OCI-LY7 (cell line): ENCODE measurements around the gene STKLD1. TPM values are rescaled to one million over a fixed set of nuclear protein-coding genes. Genes with fewer than 3 reads are reported as not detected.

Source experiments
- BruUV-seq: library from RNA; stranded (reverse); fragments of 400-500 nt; replicated peaks from 2 replicates; lab custom pipeline; 2021; lab: Mats Ljungman, UMichigan
- CTCF ChIA-PET: fragments of 300-600 bp; sonication (Branson Sonifier 250); formaldehyde crosslinking; loops from one replicate; lab custom pipeline; 2022; ENCODE audit warnings: antibody characterized with exemption; ENCODE audit not compliant: unreplicated experiment; lab: Charles Lee
- POLR2A ChIA-PET: fragments of 300-600 bp; sonication (Branson Sonifier 250); formaldehyde crosslinking; loops from one replicate; lab custom pipeline; 2022; ENCODE audit warnings: antibody characterized with exemption; lab: Charles Lee
- DNase-seq: peaks from one replicate; pipeline ENCODE4 v3.0.0-alpha.2; 2015; ENCODE audit warnings: low spot score
- H2AFZ ChIP-seq: fragments of 200-600 bp; sonication (generic), shearing (Covaris generic); 2 replicates; pipeline ENCODE4 v1.6.1; 2014; ENCODE audit warnings: mild to moderate bottlenecking, antibody characterized with exemption, low read length, moderate library complexity
- H3K27ac ChIP-seq: fragments of 200-600 bp; sonication (generic); 2 replicates; pipeline ENCODE4 v1.5.1; 2014; ENCODE audit warnings: mixed run types, low read depth, mild to moderate bottlenecking, moderate library complexity, low read length, inconsistent platforms; ENCODE audit not compliant: poor library complexity, severe bottlenecking
- H3K36me3 ChIP-seq: fragments of 200-600 bp; sonication (generic); 2 replicates; pipeline ENCODE4 v1.6.1; 2014; ENCODE audit warnings: mild to moderate bottlenecking, antibody characterized with exemption, low read length, moderate library complexity, mixed read lengths; ENCODE audit not compliant: insufficient read depth
- H3K4me1 ChIP-seq: fragments of 200-600 bp; sonication (generic); 2 replicates; pipeline ENCODE4 v1.5.1; 2014; ENCODE audit warnings: mild to moderate bottlenecking, low read length; ENCODE audit not compliant: insufficient read depth, poor library complexity, severe bottlenecking
- H3K4me2 ChIP-seq: fragments of 200-600 bp; sonication (generic); 2 replicates; pipeline ENCODE4 v1.6.1; 2014; ENCODE audit warnings: mild to moderate bottlenecking, low read length
- H3K4me3 ChIP-seq: fragments of 200-600 bp; sonication (generic); 2 replicates; pipeline ENCODE4 v1.5.1; 2014; ENCODE audit warnings: mild to moderate bottlenecking, low read depth, low read length; ENCODE audit not compliant: poor library complexity, severe bottlenecking
- H3K79me2 ChIP-seq: fragments of 200-600 bp; sonication (generic); 2 replicates; pipeline ENCODE4 v1.6.1; 2016; ENCODE audit warnings: low read depth, mild to moderate bottlenecking, low read length, moderate library complexity, mixed read lengths; ENCODE audit not compliant: insufficient read depth
- H3K9me2 ChIP-seq: fragments of 200-600 bp; sonication (generic); 2 replicates; pipeline ENCODE4 v1.6.1; 2016; ENCODE audit warnings: mild to moderate bottlenecking, low read length, mixed read lengths; ENCODE audit not compliant: insufficient read depth
- H3K9me3 ChIP-seq: fragments of 200-600 bp; sonication (generic); 2 replicates; pipeline ENCODE4 v1.6.1; 2014; ENCODE audit warnings: mild to moderate bottlenecking, mixed run types, low read length, mixed read lengths
- H4K20me1 ChIP-seq: fragments of 200-600 bp; sonication (generic); 2 replicates; pipeline ENCODE4 v1.6.1; 2014; ENCODE audit warnings: mild to moderate bottlenecking, antibody characterized with exemption, low read length, moderate library complexity, mixed read lengths; ENCODE audit not compliant: insufficient read depth
- EZH2phosphoT487 ChIP-seq: fragments of 200-600 bp; sonication (generic); IDR thresholded peaks from 2 replicates; pipeline ENCODE4 v1.6.1; 2018; ENCODE audit warnings: low read depth, borderline replicate concordance, mild to moderate bottlenecking, mixed run types, antibody characterized with exemption, low read length, moderate library complexity, mixed read lengths
- intact Hi-C: fragments of 100-400 bp; cut with micrococcal nuclease; formaldehyde crosslinking; loops from one replicate; pipeline ENCODE4 v1.10.0; 2022; ENCODE audit not compliant: unreplicated experiment
- total RNA-seq, 2 experiments: library from RNA; depleted of rRNA in 1 of 2; stranded (reverse); fragments of >200 nt in 1 of 2; shearing (Covaris generic) in 1 of 2; gene quantifications; 2 replicates each; pipeline ENCODE4 v1.2.3, GENCODE V29; 2014 to 2022
- TF ChIP-seq, protein P1 (sequence below): fragments of 200-600 bp; sonication (generic); conservative IDR thresholded peaks from 2 replicates; pipeline ENCODE4 v1.5.1; 2014; ENCODE audit warnings: mild to moderate bottlenecking, antibody characterized with exemption, low read length, moderate library complexity, mixed read lengths

Gene STKLD1
- total RNA-seq, 2 experiments from 2014 or later = 1.4 to 1.7 TPM

DNA sequence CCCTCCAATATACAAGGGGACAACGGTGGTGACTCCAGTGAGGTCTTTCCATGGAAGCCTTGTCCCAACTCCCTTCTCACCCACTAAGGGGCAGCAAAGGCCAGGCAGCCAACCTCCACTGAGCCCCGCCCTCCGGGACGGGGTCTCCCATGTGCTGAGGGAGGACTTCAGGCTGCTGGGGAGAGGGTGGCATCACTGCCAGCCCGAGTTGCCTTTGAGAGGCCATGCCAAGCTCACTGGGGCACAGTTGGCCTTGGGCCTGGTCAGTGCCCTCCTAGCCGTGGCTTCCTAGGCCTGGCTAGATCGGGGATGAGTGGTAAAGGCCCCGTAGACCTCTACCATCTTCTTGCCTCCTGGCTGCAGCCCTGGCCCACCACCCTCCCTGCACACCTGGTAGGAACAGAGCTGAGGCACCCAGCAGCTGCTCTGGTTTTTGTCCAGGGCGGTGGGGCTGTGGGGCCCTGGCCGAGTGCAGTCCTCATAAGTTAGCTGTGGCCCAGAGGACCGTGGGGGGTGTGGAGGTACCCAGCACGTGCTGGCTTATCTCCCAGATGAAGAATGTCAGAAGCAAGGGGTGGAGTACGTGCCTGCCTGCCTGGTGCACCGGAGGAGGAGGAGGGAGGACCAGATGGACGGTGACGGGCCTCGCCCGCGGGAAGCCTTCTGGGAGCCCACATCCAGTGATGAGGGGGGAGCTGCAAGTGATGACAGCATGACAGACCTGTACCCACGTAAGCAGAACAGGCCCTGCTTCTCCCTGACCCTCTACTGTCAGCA lies 16.6 kb upstream of the STKLD1 start:
- peaks cover 8% of the 10 kb centered on the region; the same call in 1 of the 2 replicates for H3K79me2 ChIP-seq
- no peak for DNase-seq
- no peak overlapping the region for H3K27ac ChIP-seq

DNA sequence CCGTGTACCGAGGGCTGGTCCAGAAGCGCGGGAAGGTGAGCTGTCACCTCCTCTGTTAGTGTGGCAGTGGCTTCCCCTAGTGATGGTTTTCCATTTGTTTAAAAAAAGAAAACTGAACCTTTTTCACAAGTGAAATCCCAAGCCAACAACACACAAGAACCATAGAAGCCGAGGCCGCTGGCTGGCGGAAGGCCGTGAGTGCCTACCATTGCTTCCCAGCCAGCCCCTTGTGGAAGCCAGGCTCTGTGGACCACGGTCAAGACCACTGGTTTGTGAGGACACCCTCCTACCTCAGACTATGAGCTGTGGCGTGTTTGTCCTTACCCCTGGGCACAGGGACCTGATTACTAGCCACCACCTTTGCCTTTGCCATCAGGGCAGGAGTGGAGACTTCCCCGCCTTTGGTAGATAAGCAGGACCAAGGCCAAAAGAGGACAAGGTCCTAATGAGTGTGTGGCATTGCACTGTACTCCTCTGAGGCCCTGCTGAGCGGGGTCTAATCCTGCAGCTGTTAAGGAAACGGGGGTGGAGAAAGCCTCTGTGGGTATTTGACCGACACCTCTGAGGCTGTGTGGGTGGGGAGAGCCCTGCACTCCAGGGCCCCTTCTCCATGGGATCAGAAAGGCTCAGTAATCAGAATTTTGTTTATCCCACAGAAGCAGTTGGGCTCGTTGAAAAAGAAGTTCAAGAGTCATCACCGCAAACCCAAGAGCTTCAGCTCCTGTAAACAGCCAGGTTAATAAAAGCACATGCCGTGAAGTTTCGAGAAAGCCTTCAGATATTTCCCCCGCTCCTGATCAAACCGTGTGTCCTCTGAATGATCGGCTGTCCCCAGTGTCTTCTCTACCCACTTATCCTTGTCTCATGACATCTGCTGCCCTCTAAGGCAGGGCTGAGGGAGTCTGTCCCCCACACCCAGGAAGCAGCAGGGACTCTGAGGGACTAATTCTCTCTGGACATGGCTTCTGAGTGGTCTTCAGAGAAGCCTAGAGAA lies 15.5 kb upstream of the STKLD1 start:
- no peak for TF ChIP-seq EZH2phosphoT487
- TF ChIP-seq, protein P1, sequence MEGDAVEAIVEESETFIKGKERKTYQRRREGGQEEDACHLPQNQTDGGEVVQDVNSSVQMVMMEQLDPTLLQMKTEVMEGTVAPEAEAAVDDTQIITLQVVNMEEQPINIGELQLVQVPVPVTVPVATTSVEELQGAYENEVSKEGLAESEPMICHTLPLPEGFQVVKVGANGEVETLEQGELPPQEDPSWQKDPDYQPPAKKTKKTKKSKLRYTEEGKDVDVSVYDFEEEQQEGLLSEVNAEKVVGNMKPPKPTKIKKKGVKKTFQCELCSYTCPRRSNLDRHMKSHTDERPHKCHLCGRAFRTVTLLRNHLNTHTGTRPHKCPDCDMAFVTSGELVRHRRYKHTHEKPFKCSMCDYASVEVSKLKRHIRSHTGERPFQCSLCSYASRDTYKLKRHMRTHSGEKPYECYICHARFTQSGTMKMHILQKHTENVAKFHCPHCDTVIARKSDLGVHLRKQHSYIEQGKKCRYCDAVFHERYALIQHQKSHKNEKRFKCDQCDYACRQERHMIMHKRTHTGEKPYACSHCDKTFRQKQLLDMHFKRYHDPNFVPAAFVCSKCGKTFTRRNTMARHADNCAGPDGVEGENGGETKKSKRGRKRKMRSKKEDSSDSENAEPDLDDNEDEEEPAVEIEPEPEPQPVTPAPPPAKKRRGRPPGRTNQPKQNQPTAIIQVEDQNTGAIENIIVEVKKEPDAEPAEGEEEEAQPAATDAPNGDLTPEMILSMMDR = no peak
- Histone ChIP-seq H3K4me1 (peaks cover 10% of the 10 kb centered on the region), H4K20me1 (no peaks in the 10 kb centered on the region), H3K4me3 (no peak overlapping the region), H2AFZ (no peak overlapping the region), H3K4me2 (no peak overlapping the region), H3K36me3 (peaks cover 72% of the 10 kb centered on the region), H3K79me2 (peaks cover 3% of the 10 kb centered on the region; the same call in 1 of the 2 replicates), H3K27ac (no peak overlapping the region), H3K9me3 (no peaks in the 10 kb centered on the region), H3K9me2 (no peaks in the 10 kb centered on the region)
- intact Hi-C loops = no loop called here
- CTCF ChIA-PET = interaction anchor here (0.6 kb wide), 1 partner anchor 643 kb away, joined by 3 read pairs; no protein-coding TSS in a partner anchor
- BruUV-seq = no TSS peak
- POLR2A ChIA-PET = no interaction called here
- no peak for DNase-seq

More for the DNA sequence above, 16.6 kb upstream of the STKLD1 start:
- H3K4me2 ChIP-seq = no peak overlapping the region
- no peaks in the 10 kb centered on the region for H3K9me3 ChIP-seq
- H3K36me3 ChIP-seq = peaks cover 61% of the 10 kb centered on the region
- H3K4me3 ChIP-seq = no peak overlapping the region
- intact Hi-C loops = loop anchor here (5.0 kb wide), 1 partner anchor 103 kb away; no protein-coding TSS in a partner anchor
- no peak for TF ChIP-seq EZH2phosphoT487
- TF ChIP-seq, protein P1 = peak; percentile 50
- POLR2A ChIA-PET = no interaction called here
- no peaks in the 10 kb centered on the region for H4K20me1 ChIP-seq
- CTCF ChIA-PET = no interaction called here
- H2AFZ ChIP-seq = no peak overlapping the region
- no TSS peak for BruUV-seq
- H3K4me1 ChIP-seq = peaks cover 21% of the 10 kb centered on the region
- H3K9me2 ChIP-seq = no peaks in the 10 kb centered on the region
